ENCODE measurements around the gene PBRM1.

DNA sequence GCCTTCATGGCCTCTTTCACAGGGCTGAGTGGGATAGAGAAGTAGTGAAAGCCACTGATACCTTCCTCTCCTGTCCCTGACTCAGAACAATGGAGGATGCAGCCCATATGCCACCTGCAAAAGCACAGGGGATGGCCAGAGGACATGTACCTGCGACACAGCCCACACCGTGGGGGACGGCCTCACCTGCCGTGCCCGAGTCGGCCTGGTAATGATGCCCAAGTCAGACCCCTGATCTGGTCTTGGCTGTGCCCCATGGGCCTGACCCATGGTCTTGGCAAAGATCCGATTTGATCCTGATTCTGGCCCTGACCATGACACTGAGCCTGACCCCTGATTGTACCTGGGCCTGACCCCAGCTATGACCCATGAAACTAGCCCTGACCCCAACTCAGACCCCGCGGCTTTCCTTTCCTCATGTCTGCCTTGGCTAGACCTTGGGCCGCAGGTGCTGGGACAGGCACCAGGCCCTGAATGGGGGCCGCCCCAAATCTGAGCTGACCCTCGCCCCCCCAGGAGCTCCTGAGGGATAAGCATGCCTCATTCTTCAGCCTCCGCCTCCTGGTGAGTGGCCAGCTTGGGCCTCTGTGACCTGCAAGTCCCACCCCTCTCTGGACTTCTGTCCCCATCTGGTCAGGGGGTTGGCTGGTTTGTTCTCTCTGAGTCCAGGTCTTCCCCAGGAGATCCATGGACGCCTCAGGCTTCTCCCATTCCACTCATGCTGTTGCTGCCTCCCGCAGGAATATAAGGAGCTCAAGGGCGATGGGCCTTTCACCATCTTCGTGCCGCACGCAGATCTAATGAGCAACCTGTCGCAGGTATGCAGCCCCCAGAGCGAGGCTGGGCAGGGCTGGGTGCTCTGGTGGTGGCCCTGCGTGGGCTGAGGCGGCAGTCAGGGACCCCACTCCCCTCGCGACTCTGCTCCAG, 167.7 kb downstream of the PBRM1 start:
- TF ChIP-seq POLR2AphosphoS5 (IDR thresholded peaks at IDR 0.05; ENCODE audit: borderline replicate concordance, low read depth, low read length) (no peak), EZH2 (IDR thresholded peaks at IDR 0.05) (no peak), FOXP2 (optimal IDR thresholded peaks at IDR 0.05; ENCODE audit: control extremely low read depth, extremely low read length, insufficient read depth) (no peak)

Data from SK-N-MC (cell line).